Measurements from ENCODE around the gene FAM53C.

GRCh38 chr5:138382347-138382746 is 44.3 kb downstream of the FAM53C start:
- no peak for TF ChIP-seq ZNF174 (tag by site-specific recombination; IDR thresholded peaks at IDR 0.05)
- no peak for TF ChIP-seq ZNF530 (tag by site-specific recombination; IDR thresholded peaks at IDR 0.05; ENCODE audit: low read depth)
- no peak for TF ChIP-seq ZNF433 (tag by site-specific recombination; IDR thresholded peaks at IDR 0.05; ENCODE audit: low read depth)
- no peak for TF ChIP-seq ZFP41 (tag by site-specific recombination; IDR thresholded peaks at IDR 0.05; ENCODE audit: borderline replicate concordance)
- TF ChIP-seq CTCF (tag by site-specific recombination; IDR thresholded peaks at IDR 0.05), result no peak
- TF ChIP-seq ZNF704 (tag by site-specific recombination; IDR thresholded peaks at IDR 0.05), result no peak
- no peak for TF ChIP-seq ZNF558 (tag by site-specific recombination; IDR thresholded peaks at IDR 0.05)
- no peak for TF ChIP-seq ZNF580 (tag by site-specific recombination; IDR thresholded peaks at IDR 0.05)
- TF ChIP-seq ZNF707 (tag by site-specific recombination; IDR thresholded peaks at IDR 0.05), result no peak
